ENCODE measurements around the gene PALMD.

Gene PALMD

DNA sequence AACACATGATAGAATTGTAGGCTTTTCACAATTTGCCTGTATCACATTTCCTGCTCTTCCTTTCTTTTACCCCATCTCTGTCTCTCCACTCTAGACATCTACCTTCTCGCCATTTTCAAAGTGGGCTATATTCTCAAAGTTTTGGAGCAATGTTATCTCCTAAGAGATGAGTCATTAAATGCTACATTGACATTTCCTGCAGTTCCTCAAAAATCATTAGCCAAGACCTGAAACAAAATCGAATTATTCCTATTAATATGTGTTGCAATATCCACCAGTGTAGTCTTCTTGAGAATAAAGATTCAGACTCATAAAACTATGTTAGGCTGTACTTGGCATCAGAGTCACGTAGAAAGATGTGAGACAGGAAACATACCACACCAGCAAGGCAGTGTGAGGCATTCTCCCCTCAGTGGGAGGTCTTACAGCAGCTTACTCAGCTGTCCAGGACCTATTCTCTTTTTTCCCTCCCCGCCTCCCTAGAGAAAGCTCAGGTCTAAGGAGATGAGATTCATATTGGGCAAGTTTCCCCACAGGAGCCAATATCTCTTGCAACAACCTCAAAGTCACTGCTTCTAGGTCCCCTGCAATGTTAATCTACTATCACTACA, 81.8 kb downstream of the PALMD start:
- TF ChIP-seq, protein P1, sequence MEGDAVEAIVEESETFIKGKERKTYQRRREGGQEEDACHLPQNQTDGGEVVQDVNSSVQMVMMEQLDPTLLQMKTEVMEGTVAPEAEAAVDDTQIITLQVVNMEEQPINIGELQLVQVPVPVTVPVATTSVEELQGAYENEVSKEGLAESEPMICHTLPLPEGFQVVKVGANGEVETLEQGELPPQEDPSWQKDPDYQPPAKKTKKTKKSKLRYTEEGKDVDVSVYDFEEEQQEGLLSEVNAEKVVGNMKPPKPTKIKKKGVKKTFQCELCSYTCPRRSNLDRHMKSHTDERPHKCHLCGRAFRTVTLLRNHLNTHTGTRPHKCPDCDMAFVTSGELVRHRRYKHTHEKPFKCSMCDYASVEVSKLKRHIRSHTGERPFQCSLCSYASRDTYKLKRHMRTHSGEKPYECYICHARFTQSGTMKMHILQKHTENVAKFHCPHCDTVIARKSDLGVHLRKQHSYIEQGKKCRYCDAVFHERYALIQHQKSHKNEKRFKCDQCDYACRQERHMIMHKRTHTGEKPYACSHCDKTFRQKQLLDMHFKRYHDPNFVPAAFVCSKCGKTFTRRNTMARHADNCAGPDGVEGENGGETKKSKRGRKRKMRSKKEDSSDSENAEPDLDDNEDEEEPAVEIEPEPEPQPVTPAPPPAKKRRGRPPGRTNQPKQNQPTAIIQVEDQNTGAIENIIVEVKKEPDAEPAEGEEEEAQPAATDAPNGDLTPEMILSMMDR (IDR thresholded peaks at IDR 0.05) = no peak
- Histone ChIP-seq H3K4me1 (peaks cover 11% of the 10 kb centered on the region), H3K4me3 (ENCODE audit: low read depth, low read length) (no peak overlapping the region), H3K4me2 (ENCODE audit: low read length) (no peak overlapping the region), H3K9ac (no peak overlapping the region), H3K27ac (peak overlapping the region; percentile 71), H3K36me3 (ENCODE audit: control insufficient read depth, insufficient read depth, low read length) (no peaks in the 10 kb centered on the region), H3K27me3 (ENCODE audit: control insufficient read depth, insufficient read depth, low read length) (no peaks in the 10 kb centered on the region), H3K79me2 (no peaks in the 10 kb centered on the region), H2AFZ (peak overlapping the region; percentile 43), H3K9me3 (ENCODE audit: control insufficient read depth, low read length) (no peaks in the 10 kb centered on the region)

DNA sequence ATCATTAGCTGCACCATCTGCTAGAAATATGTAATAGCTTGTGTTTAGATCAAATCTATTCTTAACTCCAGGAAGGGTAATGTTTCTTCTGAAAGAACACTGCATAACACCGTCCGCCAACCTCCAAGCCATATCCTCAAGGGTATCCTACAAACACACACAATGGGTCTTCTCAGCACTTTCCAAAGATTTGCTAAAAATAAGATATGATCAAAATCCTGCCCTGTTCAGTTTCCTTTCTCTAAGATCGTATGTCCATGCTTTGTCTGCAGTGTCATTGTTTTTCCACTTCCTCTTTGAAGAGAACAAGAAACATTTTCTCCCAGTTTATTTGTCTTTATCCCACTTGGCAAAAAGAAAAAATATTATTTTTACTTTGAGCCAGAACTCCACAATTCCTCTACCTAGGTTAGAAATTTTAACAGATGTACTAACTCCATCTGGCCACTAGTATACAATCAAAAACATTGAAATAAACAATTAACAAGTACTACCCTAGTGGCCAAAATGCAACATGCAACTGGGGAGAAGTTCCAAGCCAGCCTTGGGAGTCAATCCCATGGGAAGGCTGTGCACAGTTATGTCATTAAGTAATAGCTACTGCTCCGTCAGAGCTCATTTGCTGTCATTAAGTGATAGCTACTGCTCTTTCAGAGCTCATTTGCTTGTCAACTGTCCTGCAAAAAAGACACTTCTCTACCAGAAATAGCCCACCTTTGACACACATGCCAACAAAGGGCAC, 82.8 kb downstream of the PALMD start:
- Histone ChIP-seq H3K9me3 (ENCODE audit: control insufficient read depth, low read length) (no peaks in the 10 kb centered on the region), H3K4me2 (ENCODE audit: low read length) (no peak overlapping the region), H2AFZ (peak overlapping the region; percentile 46), H3K9ac (no peak overlapping the region), H3K79me2 (no peaks in the 10 kb centered on the region), H3K4me1 (peaks cover 11% of the 10 kb centered on the region), H3K4me3 (ENCODE audit: low read depth, low read length) (no peak overlapping the region), H3K27ac (peak overlapping the region; percentile 71), H3K27me3 (ENCODE audit: control insufficient read depth, insufficient read depth, low read length) (no peaks in the 10 kb centered on the region), H3K36me3 (ENCODE audit: control insufficient read depth, insufficient read depth, low read length) (no peaks in the 10 kb centered on the region)
- TF ChIP-seq, protein P1 (IDR thresholded peaks at IDR 0.05) = peak; percentile 23

DNA sequence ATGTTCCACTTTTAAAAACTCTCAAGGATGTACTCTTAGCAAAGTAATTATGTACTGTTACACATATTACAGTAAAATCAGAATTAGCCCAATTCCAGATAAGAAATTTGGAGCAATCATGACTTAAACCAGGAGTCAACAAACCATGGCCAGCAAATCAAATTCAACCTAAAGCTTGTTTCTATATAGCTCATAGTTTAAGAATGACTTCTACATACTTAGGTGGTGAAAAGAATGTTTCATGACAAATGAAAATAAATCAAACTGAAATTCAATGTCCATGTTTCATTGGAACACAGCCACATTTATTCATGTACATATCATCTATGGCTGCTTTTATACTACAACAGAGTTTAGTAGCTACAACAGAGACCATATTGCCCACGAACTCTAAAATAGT, 85.5 kb downstream of the PALMD start:
- Histone ChIP-seq H3K79me2 (no peaks in the 10 kb centered on the region), H3K36me3 (ENCODE audit: control insufficient read depth, insufficient read depth, low read length) (no peaks in the 10 kb centered on the region), H3K27me3 (ENCODE audit: control insufficient read depth, insufficient read depth, low read length) (no peaks in the 10 kb centered on the region), H3K4me1 (peaks cover 11% of the 10 kb centered on the region), H2AFZ (no peak overlapping the region), H3K9me3 (ENCODE audit: control insufficient read depth, low read length) (no peaks in the 10 kb centered on the region), H3K4me3 (ENCODE audit: low read depth, low read length) (no peak overlapping the region), H3K27ac (no peak overlapping the region), H3K9ac (no peak overlapping the region), H3K4me2 (ENCODE audit: low read length) (no peak overlapping the region)
- TF ChIP-seq, protein P1 (IDR thresholded peaks at IDR 0.05) = no peak

DNA sequence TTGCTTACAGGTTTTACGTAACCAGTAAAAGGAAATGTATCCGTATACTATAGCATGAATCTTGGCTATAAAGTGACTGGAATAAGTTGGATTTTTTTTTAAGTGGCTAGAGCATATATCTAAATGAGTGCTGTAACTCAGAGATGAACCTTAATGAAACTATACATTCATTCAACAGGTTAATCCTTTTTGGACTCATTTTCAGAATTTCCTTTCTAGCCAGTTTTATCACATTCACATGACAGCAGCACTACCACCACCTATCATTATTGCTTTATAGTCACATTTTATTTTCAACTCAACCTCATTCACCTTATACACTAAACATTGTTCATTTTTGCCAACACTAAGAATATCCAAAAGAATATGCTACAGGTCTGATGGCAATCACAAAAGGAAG, 89.9 kb downstream of the PALMD start:
- H2AFZ ChIP-seq = no peak overlapping the region
- H3K36me3 ChIP-seq (ENCODE audit: control insufficient read depth, insufficient read depth, low read length) = no peaks in the 10 kb centered on the region
- H3K4me3 ChIP-seq (ENCODE audit: low read depth, low read length) = no peak overlapping the region
- TF ChIP-seq, protein P1 (IDR thresholded peaks at IDR 0.05) = no peak
- no peaks in the 10 kb centered on the region for H3K27me3 ChIP-seq (ENCODE audit: control insufficient read depth, insufficient read depth, low read length)
- no peak overlapping the region for H3K27ac ChIP-seq
- no peaks in the 10 kb centered on the region for H3K4me1 ChIP-seq
- H3K9ac ChIP-seq = no peak overlapping the region
- no peaks in the 10 kb centered on the region for H3K9me3 ChIP-seq (ENCODE audit: control insufficient read depth, low read length)
- no peak overlapping the region for H3K4me2 ChIP-seq (ENCODE audit: low read length)
- H3K79me2 ChIP-seq = no peaks in the 10 kb centered on the region

Measured in parathyroid adenoma (tissue), 2 donors.